WTC11 (cell line): ENCODE results near the gene ACTA1. TPM values are rescaled to one million over a fixed set of nuclear protein-coding genes. Genes with fewer than 3 reads are reported as not detected.

Experiments
- ATAC-seq: fragments of 200-7000 bp; cut with Tn5 transposase; 2 replicates; pipeline ENCODE4 v1.10.0; 2021; ENCODE audit warnings: mild to moderate bottlenecking, moderate library complexity
- CTCF ChIA-PET: fragments of 300-600 bp; sonication (Branson Sonifier 250); formaldehyde crosslinking; loops from one replicate; lab custom pipeline; 2021; ENCODE audit warnings: antibody characterized with exemption; lab: Charles Lee
- POLR2A ChIA-PET: fragments of 350-600 bp; sonication (Branson Sonifier 250); formaldehyde crosslinking; loops from one replicate; lab custom pipeline; 2021; ENCODE audit warnings: antibody characterized with exemption; lab: Charles Lee
- DNase-seq: peaks from one replicate; pipeline ENCODE4 v3.0.0; 2021; ENCODE audit warnings: low spot score
- H3K27ac Mint-ChIP-seq: 2 replicates; pipeline ENCODE4 v1.8.0; 2021; ENCODE audit warnings: mixed read lengths
- H3K27me3 Mint-ChIP-seq: 2 replicates; pipeline ENCODE4 v1.8.0; 2021; ENCODE audit warnings: low read depth, mild to moderate bottlenecking, moderate library complexity, mixed read lengths
- H3K36me3 Mint-ChIP-seq: 2 replicates; pipeline ENCODE4 v1.8.0; 2021; ENCODE audit warnings: mixed read lengths
- H3K4me1 Mint-ChIP-seq: 2 replicates; pipeline ENCODE4 v1.8.0; 2022; ENCODE audit warnings: mixed read lengths
- H3K4me3 Mint-ChIP-seq: 2 replicates; pipeline ENCODE4 v1.8.0; 2021; ENCODE audit warnings: mild to moderate bottlenecking, moderate library complexity, mixed read lengths
- H3K9me3 Mint-ChIP-seq: 2 replicates; pipeline ENCODE4 v1.8.0; 2021; ENCODE audit warnings: mixed read lengths
- ATF1 ChIP-seq: sonication (generic); formaldehyde crosslinking; IDR thresholded peaks from 2 replicates; pipeline ENCODE4 v1.8.1; 2023; ENCODE audit warnings: mild to moderate bottlenecking, moderate library complexity, missing genetic modification reagents
- E2F1 ChIP-seq: sonication (generic); formaldehyde crosslinking; IDR thresholded peaks from 2 replicates; pipeline ENCODE4 v1.8.0; 2022; ENCODE audit warnings: mild to moderate bottlenecking, missing genetic modification reagents
- ETV6 ChIP-seq: sonication (generic); formaldehyde crosslinking; IDR thresholded peaks from 2 replicates; pipeline ENCODE4 v1.8.1; 2022; ENCODE audit warnings: mild to moderate bottlenecking, missing genetic modification reagents
- FOXP1 ChIP-seq: sonication (generic); formaldehyde crosslinking; IDR thresholded peaks from 2 replicates; pipeline ENCODE4 v1.8.0; 2022; ENCODE audit warnings: missing genetic modification reagents, mild to moderate bottlenecking, moderate library complexity, borderline replicate concordance
- GABPB1 ChIP-seq: sonication (generic); formaldehyde crosslinking; IDR thresholded peaks from 2 replicates; pipeline ENCODE4 v1.8.1; 2023; ENCODE audit warnings: mild to moderate bottlenecking, missing genetic modification reagents
- GTF2I ChIP-seq: fragments of 250-450 bp; sonication (Bioruptor Pico); conservative IDR thresholded peaks from 2 replicates; pipeline ENCODE4 v1.4.0; 2021; ENCODE audit warnings: mild to moderate bottlenecking
- IRF1 ChIP-seq: sonication (generic); formaldehyde crosslinking; IDR thresholded peaks from 2 replicates; pipeline ENCODE4 v1.8.0; 2023; ENCODE audit warnings: missing genetic modification reagents
- KAT7 ChIP-seq: sonication (generic); formaldehyde crosslinking; IDR thresholded peaks from 2 replicates; pipeline ENCODE4 v1.8.1; 2023; ENCODE audit warnings: missing genetic modification reagents, mild to moderate bottlenecking, borderline replicate concordance
- NR1H2 ChIP-seq: sonication (generic); formaldehyde crosslinking; IDR thresholded peaks from 2 replicates; pipeline ENCODE4 v1.9.0; 2021; ENCODE audit warnings: mild to moderate bottlenecking, moderate library complexity, missing genetic modification reagents
- NR2C2 ChIP-seq: sonication (generic); formaldehyde crosslinking; IDR thresholded peaks from 2 replicates; pipeline ENCODE4 v1.8.0; 2022; ENCODE audit warnings: mild to moderate bottlenecking, missing genetic modification reagents
- OVOL2 ChIP-seq: fragments of 250-450 bp; sonication (Bioruptor Pico); IDR thresholded peaks from 2 replicates; pipeline ENCODE4 v1.9.0; 2021; ENCODE audit warnings: mild to moderate bottlenecking, borderline replicate concordance
- PREB ChIP-seq: sonication (generic); formaldehyde crosslinking; IDR thresholded peaks from 2 replicates; pipeline ENCODE4 v1.8.1; 2022; ENCODE audit warnings: mild to moderate bottlenecking, missing genetic modification reagents, moderate library complexity, borderline replicate concordance
- USF1 ChIP-seq: sonication (generic); formaldehyde crosslinking; IDR thresholded peaks from 2 replicates; pipeline ENCODE4 v1.8.0; 2022; ENCODE audit warnings: mild to moderate bottlenecking, missing genetic modification reagents
- ZNF121 ChIP-seq: sonication (generic); formaldehyde crosslinking; IDR thresholded peaks from 2 replicates; pipeline ENCODE4 v1.8.0; 2023; ENCODE audit warnings: missing genetic modification reagents
- ZNF232 ChIP-seq: sonication (generic); formaldehyde crosslinking; IDR thresholded peaks from 2 replicates; pipeline ENCODE4 v1.8.0; 2022; ENCODE audit warnings: mild to moderate bottlenecking, missing genetic modification reagents
- ZNF263 ChIP-seq: sonication (generic); formaldehyde crosslinking; IDR thresholded peaks from 2 replicates; pipeline ENCODE4 v1.8.1; 2022; ENCODE audit warnings: low read depth, mild to moderate bottlenecking, moderate library complexity, missing genetic modification reagents
- ZNF532 ChIP-seq: fragments of 250-450 bp; sonication (Bioruptor Pico); IDR thresholded peaks from 2 replicates; pipeline ENCODE4 v1.9.0; 2021; ENCODE audit warnings: mild to moderate bottlenecking, borderline replicate concordance
- total RNA-seq: library from RNA; stranded (reverse); gene quantifications from 3 replicates; pipeline ENCODE4 v1.2.3, GENCODE V29; 2021

The ACTA1 gene
- total RNA-seq, 1 experiment from 2014 or later, result 1.5 TPM

GRCh38 chr1:229452956-229453801, 19.3 kb upstream of the ACTA1 start:
- Mint-ChIP-seq H3K9me3 (no peaks in the 10 kb centered on the region), H3K36me3 (peaks cover 39% of the 10 kb centered on the region), H3K27ac (no peak overlapping the region), H3K4me3 (no peak overlapping the region), H3K4me1 (no peaks in the 10 kb centered on the region), H3K27me3 (no peaks in the 10 kb centered on the region)
- CTCF ChIA-PET, result interaction anchor here (1.1 to 1.5 kb wide), 2 partner anchors 29 to 195 kb away, joined by 4 to 7 read pairs; no protein-coding TSS in a partner anchor
- no peak for DNase-seq
- TF ChIP-seq USF1 (CRISPR knock-in tag) (no peak), GABPB1 (CRISPR knock-in tag) (no peak), GTF2I (CRISPR knock-in tag) (0 out of 2 replicates have a peak, but pooled peaks have one; percentile 62), E2F1 (CRISPR knock-in tag) (no peak), ZNF121 (CRISPR knock-in tag) (peak; percentile 46; the same call in 1 of the 2 replicates), IRF1 (no peak), ETV6 (no peak), NR1H2 (CRISPR knock-in tag) (no peak)
- POLR2A ChIA-PET, result no interaction called here
- 0 out of 2 replicates have a peak, but pooled peaks have one; percentile 39 for ATAC-seq

GRCh38 chr1:229448845-229449244, 15.0 kb upstream of the ACTA1 start:
- ChIA-PET CTCF (no interaction called here), POLR2A (no interaction called here)

More at GRCh38 chr1:229448845-229449244, 15.0 kb upstream of the ACTA1 start:
- Mint-ChIP-seq H3K27me3 (no peaks in the 10 kb centered on the region), H3K4me1 (no peaks in the 10 kb centered on the region), H3K4me3 (no peak overlapping the region), H3K9me3 (no peaks in the 10 kb centered on the region), H3K27ac (no peak overlapping the region), H3K36me3 (peaks cover 38% of the 10 kb centered on the region)
- no peak for ATAC-seq
- DNase-seq, result no peak
- TF ChIP-seq ZNF263 (CRISPR knock-in tag) (no peak), ZNF532 (CRISPR knock-in tag) (no peak), E2F1 (CRISPR knock-in tag) (no peak), NR1H2 (CRISPR knock-in tag) (no peak), KAT7 (CRISPR knock-in tag) (no peak), ZNF232 (CRISPR knock-in tag) (no peak), PREB (CRISPR knock-in tag) (no peak), GTF2I (CRISPR knock-in tag) (no peak), ATF1 (CRISPR knock-in tag) (no peak), NR2C2 (no peak), OVOL2 (CRISPR knock-in tag) (no peak), FOXP1 (CRISPR knock-in tag) (no peak), ETV6 (no peak)
